GM12878 (cell line): Measurements from ENCODE around the gene RARB.

ENCODE experiments used
- BHLHE40 ChIP-seq, 2 experiments: fragments of 450-650 bp in 1 of 2; IDR thresholded peaks; 2 replicates each; pipeline ENCODE4 v1.6.1; 2011 to 2017; ENCODE audit warnings: low read depth in 2 of 2, borderline replicate concordance in 1 of 2, improper control_type of control experiment in 1 of 2, low read length in 1 of 2, mild to moderate bottlenecking in 1 of 2
- CEBPB ChIP-seq, 2 experiments: fragments of 150-350 bp in 1 of 2; IDR thresholded peaks; 2 replicates each; pipeline ENCODE4 v1.6.1; 2012 to 2014; ENCODE audit warnings: low read depth in 2 of 2, low read length in 2 of 2, borderline replicate concordance in 1 of 2, inconsistent platforms in 1 of 2
- ESRRA ChIP-seq: IDR thresholded peaks from 2 replicates; pipeline ENCODE4 v1.6.1; 2012; ENCODE audit warnings: mild to moderate bottlenecking, low read length, improper control_type of control experiment
- JUNB ChIP-seq: IDR thresholded peaks from 2 replicates; pipeline ENCODE4 v1.6.1; 2016; ENCODE audit warnings: antibody characterized with exemption, mild to moderate bottlenecking
- JUND ChIP-seq: IDR thresholded peaks from 2 replicates; pipeline ENCODE4 v1.6.1; 2012; ENCODE audit warnings: low read depth, mild to moderate bottlenecking, low read length, improper control_type of control experiment, moderate library complexity
- NFYB ChIP-seq: IDR thresholded peaks from 2 replicates; pipeline ENCODE4 v1.6.1; 2011; ENCODE audit warnings: low read depth, mild to moderate bottlenecking, low read length, improper control_type of control experiment, moderate library complexity; ENCODE audit not compliant: insufficient read depth
- POLR2A ChIP-seq: IDR thresholded peaks from 2 replicates; pipeline ENCODE4 v1.6.1; 2011; ENCODE audit warnings: low read depth, mild to moderate bottlenecking, low read length
- RAD21 ChIP-seq: IDR thresholded peaks from 2 replicates; pipeline ENCODE4 v1.6.1; 2011; ENCODE audit warnings: mild to moderate bottlenecking, low read depth, low read length, moderate library complexity; ENCODE audit not compliant: insufficient read depth
- RAD51 ChIP-seq: fragments of 450-650 bp; IDR thresholded peaks from 2 replicates; pipeline ENCODE4 v1.6.1; 2016; ENCODE audit warnings: moderate library complexity, mild to moderate bottlenecking, inconsistent platforms
- RFX5 ChIP-seq: IDR thresholded peaks from 2 replicates; pipeline ENCODE4 v1.6.1; 2011; ENCODE audit warnings: low read depth, low read length, improper control_type of control experiment
- TBL1XR1 ChIP-seq: IDR thresholded peaks from 2 replicates; pipeline ENCODE4 v1.6.1; 2012; ENCODE audit warnings: low read depth, low read length, improper control_type of control experiment
- ZNF24 ChIP-seq: fragments of 450-650 bp; IDR thresholded peaks from 2 replicates; pipeline ENCODE4 v1.6.1; 2017; ENCODE audit warnings: antibody characterized with exemption, mild to moderate bottlenecking
- ZSCAN29 ChIP-seq: fragments of 450-650 bp; IDR thresholded peaks from 2 replicates; pipeline ENCODE4 v1.6.1; 2017; ENCODE audit warnings: mild to moderate bottlenecking, moderate library complexity
- TF ChIP-seq, protein P1 (sequence below), 3 experiments: IDR thresholded peaks in 2 of 3; conservative IDR thresholded peaks in 1 of 3; 2 replicates each; pipeline ENCODE4 v1.5.1; 2011; ENCODE audit warnings: low read depth in 3 of 3, low read length in 3 of 3, mild to moderate bottlenecking in 3 of 3, control low read depth in 2 of 3, moderate library complexity in 2 of 3, inconsistent platforms in 1 of 3, mixed read lengths in 1 of 3; ENCODE audit not compliant: control insufficient read depth in 2 of 3, insufficient read depth in 1 of 3; ENCODE audit errors: extremely low read depth in 1 of 3

DNA sequence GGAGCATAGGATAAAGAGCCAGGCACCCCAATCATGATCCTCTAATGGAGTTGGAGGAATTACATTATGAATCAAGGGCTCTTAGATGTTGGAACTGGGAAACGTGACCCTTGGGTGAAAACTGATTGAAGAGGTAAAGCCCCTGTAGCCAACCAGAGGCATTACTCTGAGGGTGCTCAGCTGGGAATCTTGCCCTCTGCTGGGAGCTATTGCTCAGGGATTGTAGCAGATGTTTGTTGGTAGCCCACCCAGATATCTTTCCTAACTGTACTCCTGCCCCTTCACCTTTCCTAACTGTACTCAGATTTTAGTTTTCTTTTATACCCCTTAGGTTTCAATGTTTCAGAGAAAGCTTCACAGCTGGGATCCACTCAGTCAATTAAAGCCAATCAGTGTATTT, 74.2 kb downstream of the RARB start:
- TF ChIP-seq, protein P1, sequence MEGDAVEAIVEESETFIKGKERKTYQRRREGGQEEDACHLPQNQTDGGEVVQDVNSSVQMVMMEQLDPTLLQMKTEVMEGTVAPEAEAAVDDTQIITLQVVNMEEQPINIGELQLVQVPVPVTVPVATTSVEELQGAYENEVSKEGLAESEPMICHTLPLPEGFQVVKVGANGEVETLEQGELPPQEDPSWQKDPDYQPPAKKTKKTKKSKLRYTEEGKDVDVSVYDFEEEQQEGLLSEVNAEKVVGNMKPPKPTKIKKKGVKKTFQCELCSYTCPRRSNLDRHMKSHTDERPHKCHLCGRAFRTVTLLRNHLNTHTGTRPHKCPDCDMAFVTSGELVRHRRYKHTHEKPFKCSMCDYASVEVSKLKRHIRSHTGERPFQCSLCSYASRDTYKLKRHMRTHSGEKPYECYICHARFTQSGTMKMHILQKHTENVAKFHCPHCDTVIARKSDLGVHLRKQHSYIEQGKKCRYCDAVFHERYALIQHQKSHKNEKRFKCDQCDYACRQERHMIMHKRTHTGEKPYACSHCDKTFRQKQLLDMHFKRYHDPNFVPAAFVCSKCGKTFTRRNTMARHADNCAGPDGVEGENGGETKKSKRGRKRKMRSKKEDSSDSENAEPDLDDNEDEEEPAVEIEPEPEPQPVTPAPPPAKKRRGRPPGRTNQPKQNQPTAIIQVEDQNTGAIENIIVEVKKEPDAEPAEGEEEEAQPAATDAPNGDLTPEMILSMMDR (IDR thresholded peaks at IDR 0.05 in 2 of 3, conservative IDR thresholded peaks at IDR 0.05 in 1 of 3; ENCODE audit: control insufficient read depth in 2 of 3, extremely low read depth in 1 of 3, insufficient read depth in 1 of 3, low read depth in 3 of 3, low read length in 3 of 3) = no peak
- TF ChIP-seq POLR2A = no peak
- no peak for TF ChIP-seq ZSCAN29
- no peak for TF ChIP-seq JUND
- TF ChIP-seq ZNF24 = no peak
- TF ChIP-seq JUNB = no peak
- TF ChIP-seq CEBPB (IDR thresholded peaks at IDR 0.05; ENCODE audit: borderline replicate concordance in 1 of 2, low read depth in 2 of 2, low read length in 2 of 2) = no peak
- no peak for TF ChIP-seq RFX5
- TF ChIP-seq RAD51 = no peak
- TF ChIP-seq RAD21 = no peak
- TF ChIP-seq NFYB = no peak
- no peak for TF ChIP-seq TBL1XR1
- no peak for TF ChIP-seq ESRRA
- TF ChIP-seq BHLHE40 (IDR thresholded peaks at IDR 0.05; ENCODE audit: borderline replicate concordance in 1 of 2, low read depth in 2 of 2, low read length in 1 of 2) = no peak
